Measurements from ENCODE around the gene HS1BP3. TPM values are rescaled to one million over a fixed set of nuclear protein-coding genes. Genes with fewer than 3 reads are reported as not detected.
A peak's percentile ranks its signal among the peaks of the same experiment; 100 is the strongest.

The HS1BP3 gene
- total RNA-seq, 1 donor, result 25.9 TPM

DNA sequence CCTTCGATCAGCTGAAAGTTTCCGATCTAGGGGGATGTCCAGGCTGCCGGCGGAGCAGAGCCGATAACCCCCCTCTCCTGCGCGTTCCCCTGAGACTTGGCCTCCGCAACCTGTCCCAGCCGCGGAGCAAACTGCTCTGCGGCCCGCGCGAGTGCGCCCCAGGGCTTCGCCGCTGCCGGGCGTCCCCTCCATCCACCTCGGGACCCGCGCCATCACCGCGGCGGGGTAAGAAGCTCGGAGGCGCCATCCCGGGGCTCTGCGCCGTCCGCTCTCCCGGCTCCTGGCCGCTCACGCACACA is 15.1 kb upstream of the HS1BP3 start:
- TF ChIP-seq, protein P1, sequence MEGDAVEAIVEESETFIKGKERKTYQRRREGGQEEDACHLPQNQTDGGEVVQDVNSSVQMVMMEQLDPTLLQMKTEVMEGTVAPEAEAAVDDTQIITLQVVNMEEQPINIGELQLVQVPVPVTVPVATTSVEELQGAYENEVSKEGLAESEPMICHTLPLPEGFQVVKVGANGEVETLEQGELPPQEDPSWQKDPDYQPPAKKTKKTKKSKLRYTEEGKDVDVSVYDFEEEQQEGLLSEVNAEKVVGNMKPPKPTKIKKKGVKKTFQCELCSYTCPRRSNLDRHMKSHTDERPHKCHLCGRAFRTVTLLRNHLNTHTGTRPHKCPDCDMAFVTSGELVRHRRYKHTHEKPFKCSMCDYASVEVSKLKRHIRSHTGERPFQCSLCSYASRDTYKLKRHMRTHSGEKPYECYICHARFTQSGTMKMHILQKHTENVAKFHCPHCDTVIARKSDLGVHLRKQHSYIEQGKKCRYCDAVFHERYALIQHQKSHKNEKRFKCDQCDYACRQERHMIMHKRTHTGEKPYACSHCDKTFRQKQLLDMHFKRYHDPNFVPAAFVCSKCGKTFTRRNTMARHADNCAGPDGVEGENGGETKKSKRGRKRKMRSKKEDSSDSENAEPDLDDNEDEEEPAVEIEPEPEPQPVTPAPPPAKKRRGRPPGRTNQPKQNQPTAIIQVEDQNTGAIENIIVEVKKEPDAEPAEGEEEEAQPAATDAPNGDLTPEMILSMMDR (IDR thresholded peaks at IDR 0.05; ENCODE audit: insufficient read depth, low read depth, low read length), result no peak
- no peak for DNase-seq (ENCODE audit: low read depth)
- H3K4me3 ChIP-seq (ENCODE audit: low read depth, low read length), result peak overlapping the region; percentile 53

DNA sequence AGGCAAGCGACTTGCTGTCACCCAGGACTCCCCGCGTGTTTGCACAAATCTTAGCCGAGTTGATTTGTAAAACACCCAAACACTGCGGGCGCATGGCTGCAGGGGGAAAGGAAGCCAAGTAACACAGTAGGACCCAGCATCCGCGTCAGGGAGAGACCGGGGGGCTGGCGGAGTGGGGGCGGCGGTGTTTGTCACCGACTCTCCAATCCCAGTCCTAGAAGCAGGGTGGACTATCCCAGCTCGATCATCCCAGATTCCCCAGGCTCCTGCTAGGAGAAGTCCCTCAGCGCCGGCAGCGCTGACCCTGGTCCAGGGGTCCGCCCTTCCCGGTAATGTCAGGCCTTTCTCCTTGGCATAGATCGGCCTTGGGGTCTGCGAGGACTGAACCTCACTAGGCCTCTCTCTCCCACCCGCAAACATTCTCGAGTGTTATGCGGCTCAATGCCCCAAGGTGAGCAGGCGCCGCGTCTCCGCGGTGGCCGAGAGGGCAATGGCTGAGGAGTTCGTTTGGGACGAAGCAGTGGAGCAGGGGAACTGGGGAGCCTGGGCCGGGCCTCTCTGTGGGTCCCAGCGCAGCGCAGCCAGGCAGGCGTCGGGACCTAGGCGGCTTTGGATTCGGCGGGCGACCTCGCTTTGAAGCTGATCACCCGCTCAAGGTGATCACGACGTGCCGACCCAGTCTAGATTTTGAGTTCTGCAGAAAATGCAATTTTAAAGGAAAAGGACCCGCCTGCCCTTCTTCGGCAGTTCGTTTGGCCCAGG is 14.5 kb upstream of the HS1BP3 start:
- peak overlapping the region; percentile 53 for H3K4me3 ChIP-seq (ENCODE audit: low read depth, low read length)
- DNase-seq (ENCODE audit: low read depth), result no peak
- TF ChIP-seq, protein P1 (IDR thresholded peaks at IDR 0.05; ENCODE audit: insufficient read depth, low read depth, low read length), result no peak

DNA sequence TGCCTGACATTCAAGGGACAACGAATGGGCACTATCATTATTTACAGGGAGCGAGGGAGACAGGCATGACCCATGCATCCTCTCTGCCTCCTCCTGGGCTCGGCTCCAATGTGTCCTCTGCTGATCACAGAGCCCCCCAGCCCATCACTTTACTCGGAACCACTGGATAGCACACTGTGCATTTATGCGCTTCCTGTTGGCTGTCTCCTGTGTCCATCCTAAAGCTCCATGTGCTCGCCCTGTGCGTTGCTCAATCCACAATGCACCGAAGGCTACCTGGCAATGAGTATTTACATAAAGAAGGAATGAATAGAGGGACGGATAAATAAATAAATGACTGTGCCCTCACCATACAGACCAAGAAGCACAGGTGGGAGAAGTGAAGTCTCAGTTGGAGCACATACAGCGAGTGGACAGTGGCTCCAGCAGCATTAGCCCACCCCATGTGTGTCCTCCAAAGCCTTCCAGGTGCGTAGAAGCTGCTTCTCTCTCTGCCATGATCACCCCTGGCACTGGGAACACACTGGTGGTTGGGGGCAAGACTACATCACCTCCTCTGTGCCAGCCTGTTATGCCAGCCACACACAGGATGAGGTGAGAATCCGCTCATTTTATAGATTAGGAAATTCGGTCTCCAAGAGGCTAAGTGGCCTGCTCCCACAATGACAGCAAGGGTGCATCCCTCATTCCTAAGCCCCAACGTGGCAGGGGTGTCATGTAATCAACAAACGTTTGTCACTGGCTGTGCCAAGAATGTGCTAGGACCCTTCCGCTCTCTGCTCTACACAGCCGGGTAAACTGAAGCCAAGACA is 13.7 kb upstream of the HS1BP3 start:
- no peak for DNase-seq (ENCODE audit: low read depth)
- H3K4me3 ChIP-seq (ENCODE audit: low read depth, low read length), result no peak overlapping the region
- TF ChIP-seq, protein P1 (IDR thresholded peaks at IDR 0.05; ENCODE audit: insufficient read depth, low read depth, low read length), result no peak

DNA sequence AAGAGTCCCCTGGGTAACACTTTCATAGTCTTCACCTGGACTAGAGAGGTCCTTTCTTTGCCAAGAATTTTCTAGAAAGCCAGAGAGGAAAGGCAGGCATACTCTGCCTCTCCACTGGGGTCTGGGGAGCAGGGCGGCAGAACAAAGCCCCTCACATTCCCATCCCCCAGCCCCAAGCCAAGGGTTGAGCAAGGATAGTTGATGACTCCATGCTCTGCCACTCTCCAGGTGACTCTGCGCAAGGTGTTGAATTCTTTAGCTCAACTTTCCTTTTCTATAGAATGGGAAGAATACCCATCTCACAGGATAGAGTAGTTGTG is 13.1 kb upstream of the HS1BP3 start:
- no peak overlapping the region for H3K4me3 ChIP-seq (ENCODE audit: low read depth, low read length)
- no peak for DNase-seq (ENCODE audit: low read depth)
- TF ChIP-seq, protein P1 (IDR thresholded peaks at IDR 0.05; ENCODE audit: insufficient read depth, low read depth, low read length), result no peak

DNA sequence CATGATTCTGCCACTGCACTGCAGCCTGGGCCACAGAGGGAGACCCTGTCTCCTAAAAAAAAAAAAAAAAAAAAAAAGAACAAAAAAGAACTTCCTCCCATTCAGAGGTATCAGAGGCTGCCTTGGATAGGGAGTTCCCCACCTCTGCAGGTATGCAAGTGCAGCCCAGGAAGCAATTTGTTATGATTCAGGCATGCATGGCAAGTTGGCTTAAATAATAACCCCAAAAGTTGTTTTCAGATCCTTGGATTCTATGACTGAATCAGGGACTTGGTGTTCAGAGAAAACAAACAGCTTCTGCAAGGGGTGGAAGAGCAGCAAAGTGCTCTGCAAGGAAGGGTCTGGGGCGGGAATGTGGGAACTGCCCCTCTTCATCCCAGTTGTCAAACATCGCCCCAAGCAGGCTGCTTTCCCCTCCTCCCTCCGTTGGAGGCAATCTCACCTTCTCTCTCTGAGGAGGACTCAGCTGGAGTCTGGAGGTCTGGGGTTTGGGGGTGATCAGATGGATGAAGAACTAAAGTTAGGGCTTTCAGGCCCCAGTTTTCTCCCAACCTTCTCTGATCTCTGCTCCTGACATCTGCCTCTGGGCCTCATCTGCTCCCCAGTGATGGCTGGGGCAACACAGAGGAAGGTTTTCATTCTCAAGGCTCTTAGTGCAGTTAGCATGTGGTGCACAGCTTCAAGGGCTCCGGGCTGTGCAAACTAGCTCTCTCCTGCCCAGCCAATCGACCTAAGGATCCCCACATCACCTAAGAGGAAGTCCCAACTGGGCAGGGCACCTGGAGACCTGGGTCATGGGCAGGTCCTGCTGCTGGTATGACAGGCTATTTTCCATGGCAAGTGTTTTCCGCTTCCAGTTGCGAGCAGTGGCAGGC is 12.5 kb upstream of the HS1BP3 start:
- TF ChIP-seq, protein P1 (IDR thresholded peaks at IDR 0.05; ENCODE audit: insufficient read depth, low read depth, low read length), result no peak
- H3K4me3 ChIP-seq (ENCODE audit: low read depth, low read length), result no peak overlapping the region
- DNase-seq (ENCODE audit: low read depth), result no peak

DNA sequence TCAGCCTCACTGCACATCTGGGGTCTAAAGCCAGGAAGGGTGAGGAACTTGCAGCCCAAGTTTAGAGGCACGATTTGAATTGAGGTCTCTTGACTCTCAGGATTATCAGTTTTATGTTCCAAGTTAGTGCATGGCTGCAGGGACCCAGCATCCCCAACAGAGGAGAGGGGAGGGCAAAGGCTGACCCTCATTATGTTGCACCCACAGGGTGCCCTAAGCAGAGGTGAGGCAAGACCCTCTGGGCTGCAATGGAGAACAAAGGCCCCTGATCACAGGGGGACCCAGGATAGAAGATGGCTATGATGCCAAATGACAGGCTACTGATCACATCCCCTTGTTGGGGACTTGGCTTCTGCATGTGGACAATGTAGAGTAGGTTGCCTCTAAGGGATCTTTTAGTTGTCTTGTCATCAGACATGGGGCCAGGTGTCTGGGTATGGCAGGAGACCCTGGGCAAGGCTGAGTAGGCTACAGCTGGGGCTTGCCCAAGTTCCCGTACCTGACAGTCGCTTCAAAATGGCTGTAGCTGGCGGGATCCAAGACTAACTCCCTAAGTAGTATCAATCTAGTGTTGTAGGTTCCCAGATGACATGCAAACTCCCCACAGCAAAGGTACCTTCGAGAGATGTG is 11.5 kb upstream of the HS1BP3 start:
- TF ChIP-seq, protein P1 (IDR thresholded peaks at IDR 0.05; ENCODE audit: insufficient read depth, low read depth, low read length), result no peak
- H3K4me3 ChIP-seq (ENCODE audit: low read depth, low read length), result no peak overlapping the region
- no peak for DNase-seq (ENCODE audit: low read depth)
